ENCODE data around the gene ZNF341.

ZNF341 gene

DNA sequence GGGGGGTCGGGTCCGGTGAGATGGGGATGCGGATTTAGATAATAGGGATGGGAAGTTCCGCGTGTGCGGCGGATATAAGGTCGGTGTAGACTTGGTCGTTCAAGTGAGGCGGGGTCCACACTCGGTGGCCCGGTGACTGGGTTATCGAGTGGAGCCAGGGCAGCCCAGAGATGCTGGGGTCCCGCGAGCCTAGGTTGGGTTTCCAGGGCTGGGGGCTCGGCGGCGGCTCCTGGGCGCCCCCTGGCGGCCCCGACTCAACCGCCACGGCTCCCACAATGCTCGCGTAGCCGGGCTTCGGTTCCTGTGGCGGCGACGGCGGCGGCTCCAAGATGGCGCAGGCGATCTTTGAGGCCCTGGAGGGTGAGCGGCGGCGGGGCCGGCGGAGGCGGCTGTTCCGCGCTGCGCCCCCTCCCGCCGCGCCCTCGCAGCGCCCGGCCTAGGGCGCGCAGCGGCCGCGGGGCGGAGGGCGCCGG, at the start of gene ZNF341:
Gene ZNF341 (plus strand): TSS at position 304 of the 473 bp plus-strand sequence. CDS start 26 bp downstream, at position 330.
- Histone ChIP-seq H3K9me3 (replicated peaks; ENCODE audit: insufficient read depth, low read length) (0 out of 2 replicates have a peak, but pooled peaks cover 1% of the 10 kb centered on the region), H3K4me3 (ENCODE audit: low read length) (peak within 1 kb of the TSS; percentile 67), H3K9me2 (replicated peaks; ENCODE audit: insufficient read depth, low read length) (no peaks in the 10 kb centered on the region), H3K27ac (ENCODE audit: low read length) (peak within 1 kb of the TSS; percentile 83), H3K4me1 (ENCODE audit: low read length) (peaks cover 4% of the 10 kb centered on the region; the same call in 1 of the 2 replicates), H3K36me3 (replicated peaks; ENCODE audit: insufficient read depth, low read length) (peaks cover 2% of the 10 kb centered on the region), H3K9ac (ENCODE audit: low read length) (peak within 1 kb of the TSS; percentile 69), H3K4me2 (ENCODE audit: low read depth, low read length) (peak within 1 kb of the TSS; percentile 85), H3F3A (ENCODE audit: insufficient read depth, low read length) (peaks cover 18% of the 10 kb centered on the region), H3K79me2 (ENCODE audit: low read length) (no peaks in the 10 kb centered on the region; the same call in 1 of the 2 replicates), H3K27me3 (replicated peaks; ENCODE audit: insufficient read depth, low read length) (no peaks in the 10 kb centered on the region), H4K20me1 (ENCODE audit: insufficient read depth, low read length) (no peaks in the 10 kb centered on the region), H2AFZ (ENCODE audit: low read length) (peak within 1 kb of the TSS; percentile 86)
- DNase-seq: peak; percentile 92
- TF ChIP-seq EZH2phosphoT487 (IDR thresholded peaks at IDR 0.05; ENCODE audit: low read length): no peak
- TF ChIP-seq, protein P1, sequence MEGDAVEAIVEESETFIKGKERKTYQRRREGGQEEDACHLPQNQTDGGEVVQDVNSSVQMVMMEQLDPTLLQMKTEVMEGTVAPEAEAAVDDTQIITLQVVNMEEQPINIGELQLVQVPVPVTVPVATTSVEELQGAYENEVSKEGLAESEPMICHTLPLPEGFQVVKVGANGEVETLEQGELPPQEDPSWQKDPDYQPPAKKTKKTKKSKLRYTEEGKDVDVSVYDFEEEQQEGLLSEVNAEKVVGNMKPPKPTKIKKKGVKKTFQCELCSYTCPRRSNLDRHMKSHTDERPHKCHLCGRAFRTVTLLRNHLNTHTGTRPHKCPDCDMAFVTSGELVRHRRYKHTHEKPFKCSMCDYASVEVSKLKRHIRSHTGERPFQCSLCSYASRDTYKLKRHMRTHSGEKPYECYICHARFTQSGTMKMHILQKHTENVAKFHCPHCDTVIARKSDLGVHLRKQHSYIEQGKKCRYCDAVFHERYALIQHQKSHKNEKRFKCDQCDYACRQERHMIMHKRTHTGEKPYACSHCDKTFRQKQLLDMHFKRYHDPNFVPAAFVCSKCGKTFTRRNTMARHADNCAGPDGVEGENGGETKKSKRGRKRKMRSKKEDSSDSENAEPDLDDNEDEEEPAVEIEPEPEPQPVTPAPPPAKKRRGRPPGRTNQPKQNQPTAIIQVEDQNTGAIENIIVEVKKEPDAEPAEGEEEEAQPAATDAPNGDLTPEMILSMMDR (IDR thresholded peaks at IDR 0.05; ENCODE audit: low read length): peak; percentile 77

DNA sequence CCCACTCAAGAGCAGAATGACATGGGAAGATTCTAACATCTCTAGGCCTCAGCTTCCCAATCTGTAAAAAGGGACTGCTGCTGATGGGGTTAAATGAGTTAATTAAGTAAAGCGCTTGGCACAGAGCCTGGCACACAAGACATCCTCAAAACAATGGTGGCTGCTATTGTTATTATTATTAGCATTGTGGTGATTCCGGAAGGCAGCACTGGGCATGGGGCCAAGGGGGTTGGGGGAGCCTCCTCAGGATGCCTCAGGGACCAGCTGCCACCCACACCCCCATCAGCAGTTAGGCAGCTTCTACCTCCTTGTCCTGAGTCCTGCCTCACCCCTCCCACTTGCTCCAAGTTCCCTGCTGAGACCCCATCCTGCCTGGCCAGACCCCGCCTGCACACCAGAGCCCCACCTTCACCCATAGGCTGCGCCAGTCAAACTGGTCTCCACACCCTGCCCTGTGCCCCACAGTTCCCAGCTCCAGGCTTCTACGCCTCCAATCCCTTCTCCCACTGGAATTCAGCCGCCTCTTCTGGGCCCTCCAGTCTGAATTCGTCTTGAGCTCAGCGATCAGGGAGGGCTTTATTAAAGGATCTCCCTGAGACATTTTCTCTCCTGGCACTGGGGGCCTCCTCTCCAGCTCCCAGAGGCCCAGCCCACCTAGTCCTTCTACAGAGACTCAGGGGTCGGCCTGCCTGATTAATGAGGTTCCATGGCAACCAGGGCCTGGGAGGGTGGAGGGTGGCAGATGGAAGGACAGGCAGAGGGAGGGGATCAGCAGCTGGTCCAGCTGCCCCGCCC, 47.1 kb upstream of the ZNF341 start:
- peak overlapping the region; percentile 82; the same call in 1 of the 2 replicates for H2AFZ ChIP-seq (ENCODE audit: low read length)
- peak overlapping the region; percentile 92 for H3K4me3 ChIP-seq (ENCODE audit: low read length)

DNA sequence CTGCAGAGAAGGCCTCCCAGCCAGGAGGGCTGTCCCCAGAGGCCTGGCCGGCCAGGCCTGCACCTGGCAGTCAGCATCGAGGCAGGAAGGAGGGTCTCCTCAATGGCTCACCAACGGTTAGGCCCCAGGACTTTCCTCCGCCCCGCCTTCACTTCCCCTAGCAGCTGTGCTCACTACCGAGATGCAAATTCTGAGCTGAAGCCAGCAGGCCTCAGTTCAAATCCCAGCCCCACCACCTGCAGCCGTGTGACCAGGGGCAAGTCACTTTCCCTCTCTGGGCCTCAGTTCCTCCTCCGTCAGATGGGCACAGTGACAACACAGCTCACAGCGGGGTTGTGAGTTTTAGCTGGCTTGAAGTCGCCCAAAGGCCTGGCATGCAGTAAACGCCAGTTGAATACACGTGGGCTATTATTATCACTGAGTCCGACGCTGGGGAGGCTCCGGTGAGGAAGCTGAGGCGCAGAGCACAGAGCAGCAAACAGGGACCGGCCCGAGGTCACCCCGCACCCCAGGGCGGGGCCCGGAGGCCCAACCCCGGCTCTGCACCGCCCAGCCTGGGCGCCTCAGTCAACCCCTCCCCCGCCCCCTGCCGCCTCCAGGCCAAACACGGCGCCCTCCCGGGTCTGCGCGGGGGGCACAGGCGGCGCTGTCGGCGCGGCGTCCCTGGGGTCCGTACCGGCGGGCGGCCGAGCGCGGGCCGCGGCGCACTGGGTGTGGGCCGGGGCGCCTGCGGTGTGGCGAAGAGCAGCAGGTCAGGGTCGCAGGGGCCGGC, 46.3 kb upstream of the ZNF341 start:
- Histone ChIP-seq H3K9me3 (replicated peaks; ENCODE audit: insufficient read depth, low read length) (no peaks in the 10 kb centered on the region), H3K4me3 (ENCODE audit: low read length) (peak overlapping the region; percentile 92), H3K27me3 (replicated peaks; ENCODE audit: insufficient read depth, low read length) (no peaks in the 10 kb centered on the region), H3K4me2 (ENCODE audit: low read depth, low read length) (peak overlapping the region; percentile 79), H3K9me2 (replicated peaks; ENCODE audit: insufficient read depth, low read length) (no peaks in the 10 kb centered on the region), H3K36me3 (replicated peaks; ENCODE audit: insufficient read depth, low read length) (no peaks in the 10 kb centered on the region), H4K20me1 (ENCODE audit: insufficient read depth, low read length) (no peaks in the 10 kb centered on the region), H2AFZ (ENCODE audit: low read length) (peak overlapping the region; percentile 82), H3K9ac (ENCODE audit: low read length) (peak overlapping the region; percentile 90), H3K27ac (ENCODE audit: low read length) (peak overlapping the region; percentile 87), H3K4me1 (ENCODE audit: low read length) (peaks cover 14% of the 10 kb centered on the region), H3K79me2 (ENCODE audit: low read length) (peaks cover 50% of the 10 kb centered on the region), H3F3A (ENCODE audit: insufficient read depth, low read length) (peaks cover 10% of the 10 kb centered on the region)
- peak; percentile 87 for DNase-seq
- TF ChIP-seq, protein P1 (IDR thresholded peaks at IDR 0.05; ENCODE audit: low read length): no peak
- TF ChIP-seq EZH2 (optimal IDR thresholded peaks at IDR 0.05; ENCODE audit: low read depth, low read length) (no peak), EZH2phosphoT487 (IDR thresholded peaks at IDR 0.05; ENCODE audit: low read length) (no peak)

More for the DNA sequence above, 47.1 kb upstream of the ZNF341 start:
- Histone ChIP-seq H3F3A (ENCODE audit: insufficient read depth, low read length) (peaks cover 10% of the 10 kb centered on the region), H3K27me3 (replicated peaks; ENCODE audit: insufficient read depth, low read length) (no peaks in the 10 kb centered on the region), H3K79me2 (ENCODE audit: low read length) (peaks cover 55% of the 10 kb centered on the region), H3K9me2 (replicated peaks; ENCODE audit: insufficient read depth, low read length) (no peaks in the 10 kb centered on the region), H3K27ac (ENCODE audit: low read length) (peak overlapping the region; percentile 87; the same call in 1 of the 2 replicates), H4K20me1 (ENCODE audit: insufficient read depth, low read length) (no peaks in the 10 kb centered on the region), H3K9me3 (replicated peaks; ENCODE audit: insufficient read depth, low read length) (no peaks in the 10 kb centered on the region), H3K9ac (ENCODE audit: low read length) (peak overlapping the region; percentile 90), H3K36me3 (replicated peaks; ENCODE audit: insufficient read depth, low read length) (no peaks in the 10 kb centered on the region), H3K4me1 (ENCODE audit: low read length) (peaks cover 14% of the 10 kb centered on the region), H3K4me2 (ENCODE audit: low read depth, low read length) (peak overlapping the region; percentile 79)
- no peak for DNase-seq
- no peak for TF ChIP-seq EZH2 (optimal IDR thresholded peaks at IDR 0.05; ENCODE audit: low read depth, low read length)
- TF ChIP-seq, protein P1 (IDR thresholded peaks at IDR 0.05; ENCODE audit: low read length): no peak
- no peak for TF ChIP-seq EZH2phosphoT487 (IDR thresholded peaks at IDR 0.05; ENCODE audit: low read length)

Data from MM.1S (cell line).